SK-N-SH treated with all-trans-retinoic acid at 6 μM for 48 hours (cell line): ENCODE measurements around the gene IGFBP2.
A peak's percentile ranks its signal among the peaks of the same experiment; 100 is the strongest.

Experiments used
- ATAC-seq: fragments of 200-7000 bp; cut with Tn5 transposase; 3 replicates; pipeline ENCODE4 v1.9.1; 2020; ENCODE audit warnings: mild to moderate bottlenecking, moderate library complexity
- ARNTL ChIP-seq: fragments of 450-650 bp; formaldehyde crosslinking; IDR thresholded peaks from 2 replicates; pipeline ENCODE4 v1.5.0; 2020; ENCODE audit warnings: low read depth, mild to moderate bottlenecking, moderate library complexity, borderline replicate concordance
- BACH2 ChIP-seq: fragments of 250-450 bp; sonication (Bioruptor Pico); IDR thresholded peaks from 2 replicates; pipeline ENCODE4 v1.9.0; 2021; ENCODE audit warnings: mild to moderate bottlenecking, borderline replicate concordance
- CREB5 ChIP-seq: fragments of 250-450 bp; sonication (Bioruptor Pico); IDR thresholded peaks from 2 replicates; pipeline ENCODE4 v1.5.1; 2020; ENCODE audit warnings: low read depth, mild to moderate bottlenecking, moderate library complexity
- CSDC2 ChIP-seq: fragments of 250-450 bp; sonication (Bioruptor Pico); IDR thresholded peaks from 2 replicates; pipeline ENCODE4 v1.5.0; 2020; ENCODE audit warnings: mild to moderate bottlenecking, moderate library complexity
- ESRRG ChIP-seq: fragments of 250-450 bp; sonication (Bioruptor Pico); IDR thresholded peaks from 2 replicates; pipeline ENCODE4 v1.6.1; 2021; ENCODE audit warnings: mild to moderate bottlenecking
- GLIS3 ChIP-seq: fragments of 250-450 bp; sonication (Bioruptor Pico); IDR thresholded peaks from 2 replicates; pipeline ENCODE4 v1.5.0; 2020; ENCODE audit warnings: mild to moderate bottlenecking, moderate library complexity
- ISL1 ChIP-seq: fragments of 250-450 bp; sonication (Bioruptor Pico); IDR thresholded peaks from 2 replicates; pipeline ENCODE4 v2.1.2; 2022; ENCODE audit warnings: mild to moderate bottlenecking, moderate library complexity
- OSR1 ChIP-seq: fragments of 250-450 bp; sonication (Bioruptor Pico); IDR thresholded peaks from 2 replicates; pipeline ENCODE4 v1.8.0; 2022; ENCODE audit warnings: moderate library complexity, mild to moderate bottlenecking, inconsistent platforms
- RARB ChIP-seq: fragments of 250-450 bp; sonication (Bioruptor Pico); IDR thresholded peaks from 2 replicates; pipeline ENCODE4 v1.8.0; 2021; ENCODE audit warnings: mild to moderate bottlenecking, moderate library complexity
- TCF4 ChIP-seq: fragments of 250-450 bp; sonication (Bioruptor Pico); IDR thresholded peaks from 2 replicates; pipeline ENCODE4 v1.8.0; 2021; ENCODE audit warnings: mild to moderate bottlenecking, moderate library complexity, borderline replicate concordance
- TOX ChIP-seq: fragments of 250-450 bp; sonication (Bioruptor Pico); IDR thresholded peaks from 2 replicates; pipeline ENCODE4 v1.8.0; 2021; ENCODE audit warnings: mild to moderate bottlenecking, moderate library complexity, borderline replicate concordance
- ZFP3 ChIP-seq: fragments of 250-450 bp; sonication (Bioruptor Pico); IDR thresholded peaks from 2 replicates; pipeline ENCODE4 v1.5.0; 2020; ENCODE audit warnings: mild to moderate bottlenecking, moderate library complexity
- ZFP30 ChIP-seq: fragments of 450-650 bp; formaldehyde crosslinking; IDR thresholded peaks from 2 replicates; pipeline ENCODE4 v1.5.0; 2022; ENCODE audit warnings: mild to moderate bottlenecking, moderate library complexity
- ZNF565 ChIP-seq: fragments of 450-650 bp; formaldehyde crosslinking; conservative IDR thresholded peaks from 2 replicates; pipeline ENCODE4 v1.5.0; 2020; ENCODE audit warnings: low read depth, mild to moderate bottlenecking, moderate library complexity
- ZNF70 ChIP-seq: fragments of 450-650 bp; formaldehyde crosslinking; IDR thresholded peaks from 2 replicates; pipeline ENCODE4 v1.5.0; 2020; ENCODE audit warnings: mild to moderate bottlenecking, moderate library complexity
- TF ChIP-seq, protein P1 (sequence below): fragments of 250-450 bp; sonication (Bioruptor Pico); IDR thresholded peaks from 2 replicates; pipeline ENCODE4 v1.5.1; 2021; ENCODE audit warnings: mild to moderate bottlenecking, moderate library complexity
- TF ChIP-seq, protein P2 (sequence below): fragments of 250-450 bp; sonication (Bioruptor Pico); IDR thresholded peaks from 2 replicates; pipeline ENCODE4 v1.8.0; 2021; ENCODE audit warnings: low read depth, mild to moderate bottlenecking, moderate library complexity, borderline replicate concordance

Gene IGFBP2

DNA sequence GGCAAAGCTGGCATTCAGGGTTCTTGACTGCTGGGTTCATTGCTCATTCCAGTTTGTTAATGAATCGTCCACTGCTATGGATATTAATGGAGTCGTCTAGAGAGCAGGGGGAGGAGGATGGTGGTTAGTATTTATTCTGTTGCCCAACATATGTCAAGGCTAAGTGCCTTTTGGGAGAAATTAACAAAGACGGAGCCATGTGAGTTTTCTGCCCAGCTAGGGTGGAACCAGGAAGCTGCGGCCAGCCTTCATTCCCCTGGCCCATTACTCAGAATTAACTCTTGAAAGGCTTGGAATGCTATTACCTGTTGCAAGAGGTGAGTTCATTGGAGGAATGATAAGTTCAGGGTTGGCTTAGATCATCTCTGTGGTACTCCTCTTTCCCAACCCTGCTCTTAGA, 19.3 kb downstream of the IGFBP2 start:
- ATAC-seq, result no peak
- TF ChIP-seq, protein P1, sequence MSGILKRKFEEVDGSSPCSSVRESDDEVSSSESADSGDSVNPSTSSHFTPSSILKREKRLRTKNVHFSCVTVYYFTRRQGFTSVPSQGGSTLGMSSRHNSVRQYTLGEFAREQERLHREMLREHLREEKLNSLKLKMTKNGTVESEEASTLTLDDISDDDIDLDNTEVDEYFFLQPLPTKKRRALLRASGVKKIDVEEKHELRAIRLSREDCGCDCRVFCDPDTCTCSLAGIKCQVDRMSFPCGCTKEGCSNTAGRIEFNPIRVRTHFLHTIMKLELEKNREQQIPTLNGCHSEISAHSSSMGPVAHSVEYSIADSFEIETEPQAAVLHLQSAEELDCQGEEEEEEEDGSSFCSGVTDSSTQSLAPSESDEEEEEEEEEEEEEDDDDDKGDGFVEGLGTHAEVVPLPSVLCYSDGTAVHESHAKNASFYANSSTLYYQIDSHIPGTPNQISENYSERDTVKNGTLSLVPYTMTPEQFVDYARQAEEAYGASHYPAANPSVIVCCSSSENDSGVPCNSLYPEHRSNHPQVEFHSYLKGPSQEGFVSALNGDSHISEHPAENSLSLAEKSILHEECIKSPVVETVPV (CRISPR knock-in tag), result no peak
- TF ChIP-seq, all 23 proteins: peak for 0

- no peak for ATAC-seq
- TF ChIP-seq ZFP3 (CRISPR knock-in tag) (no peak), ZNF565 (CRISPR knock-in tag) (no peak)
These were observed 20.0 kb downstream of the IGFBP2 start for GRCh38 chr2:216653093-216653799.

DNA sequence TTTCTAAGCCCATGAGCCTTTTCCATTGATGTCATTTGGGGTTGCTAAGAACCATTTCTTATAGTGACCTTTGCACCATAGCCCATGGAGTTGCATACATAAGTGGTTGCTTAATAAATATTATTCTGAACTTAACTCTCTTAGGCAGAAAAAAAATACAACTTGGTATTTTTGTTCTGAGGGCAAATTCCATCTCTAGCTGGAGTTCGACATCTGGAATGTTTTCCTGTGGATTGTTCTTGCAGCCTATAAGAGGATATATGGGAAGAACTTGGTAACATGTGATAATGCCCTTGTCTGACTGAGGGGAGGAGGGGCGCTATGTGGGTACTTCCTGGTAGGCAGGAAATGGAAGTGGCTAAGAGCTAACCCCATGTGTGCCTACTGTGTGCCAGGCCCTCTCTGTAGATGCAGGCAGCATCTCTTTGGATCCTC, 20.7 kb downstream of the IGFBP2 start:
- ATAC-seq, result peak; percentile 35; the same call in 2 of the 3 replicates
- TF ChIP-seq GLIS3 (CRISPR knock-in tag), result no peak
- no peak for TF ChIP-seq CSDC2 (CRISPR knock-in tag)
- no peak for TF ChIP-seq ISL1 (CRISPR knock-in tag)
- TF ChIP-seq TCF4, result no peak
- no peak for TF ChIP-seq ESRRG
- TF ChIP-seq ZNF565 (CRISPR knock-in tag), result no peak
- TF ChIP-seq ZFP30, result no peak
- TF ChIP-seq BACH2 (CRISPR knock-in tag), result no peak
- TF ChIP-seq OSR1 (CRISPR knock-in tag), result no peak
- no peak for TF ChIP-seq TOX (CRISPR knock-in tag)

- no peak for TF ChIP-seq CSDC2 (CRISPR knock-in tag)
- no peak for TF ChIP-seq CREB5
- no peak for TF ChIP-seq ARNTL (CRISPR knock-in tag)
- TF ChIP-seq, protein P1 (CRISPR knock-in tag), result no peak
- TF ChIP-seq ZFP3 (CRISPR knock-in tag), result no peak
- TF ChIP-seq ZNF565 (CRISPR knock-in tag), result no peak
- no peak for TF ChIP-seq RARB (CRISPR knock-in tag)
These were observed 21.4 kb downstream of the IGFBP2 start for GRCh38 chr2:216654528-216655052.

GRCh38 chr2:216657086-216657855, 24.1 kb downstream of the IGFBP2 start:
- TF ChIP-seq, protein P1 (CRISPR knock-in tag), result no peak
- TF ChIP-seq ZNF70 (CRISPR knock-in tag), result peak; percentile 94
- ATAC-seq, result peak; percentile 43; the same call in 1 of the 3 replicates

More at GRCh38 chr2:216654528-216655052, 21.4 kb downstream of the IGFBP2 start:
- ATAC-seq, result no peak

- ATAC-seq, result no peak
- TF ChIP-seq OSR1 (CRISPR knock-in tag) (no peak), ZFP30 (no peak), ZNF70 (CRISPR knock-in tag) (no peak), CSDC2 (CRISPR knock-in tag) (no peak), CREB5 (no peak), ZFP3 (CRISPR knock-in tag) (no peak), TOX (CRISPR knock-in tag) (no peak)
- TF ChIP-seq, protein P2, sequence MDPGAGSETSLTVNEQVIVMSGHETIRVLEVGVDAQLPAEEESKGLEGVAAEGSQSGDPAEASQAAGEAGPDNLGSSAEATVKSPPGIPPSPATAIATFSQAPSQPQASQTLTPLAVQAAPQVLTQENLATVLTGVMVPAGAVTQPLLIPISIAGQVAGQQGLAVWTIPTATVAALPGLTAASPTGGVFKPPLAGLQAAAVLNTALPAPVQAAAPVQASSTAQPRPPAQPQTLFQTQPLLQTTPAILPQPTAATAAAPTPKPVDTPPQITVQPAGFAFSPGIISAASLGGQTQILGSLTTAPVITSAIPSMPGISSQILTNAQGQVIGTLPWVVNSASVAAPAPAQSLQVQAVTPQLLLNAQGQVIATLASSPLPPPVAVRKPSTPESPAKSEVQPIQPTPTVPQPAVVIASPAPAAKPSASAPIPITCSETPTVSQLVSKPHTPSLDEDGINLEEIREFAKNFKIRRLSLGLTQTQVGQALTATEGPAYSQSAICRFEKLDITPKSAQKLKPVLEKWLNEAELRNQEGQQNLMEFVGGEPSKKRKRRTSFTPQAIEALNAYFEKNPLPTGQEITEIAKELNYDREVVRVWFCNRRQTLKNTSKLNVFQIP, result no peak
- TF ChIP-seq, protein P1 (CRISPR knock-in tag), result no peak
These were observed 24.8 kb downstream of the IGFBP2 start for GRCh38 chr2:216657980-216658379.
